Stimulated activated CD4-positive, alpha-beta T cell treated with anti-CD3 and anti-CD28 coated beads, Interleukin-15, amount 100 ng/mL, for 48 hours (primary cell): ENCODE measurements around the gene CLDN19.

Experiments
- DNase-seq, 2 donors: peaks; one replicate each; pipeline ENCODE4 v3.0.0-alpha.2; 2020; ENCODE audit warnings: low read depth in 2 of 2

The CLDN19 gene

GRCh38 chr1:42703888-42704464, 36.1 kb downstream of the CLDN19 start:
- DNase-seq: no peak

GRCh38 chr1:42700006-42700405, 40.0 kb downstream of the CLDN19 start:
- DNase-seq: no peak

GRCh38 chr1:42698081-42698813, 41.8 kb downstream of the CLDN19 start:
- no peak for DNase-seq

- no peak for DNase-seq
Observed at GRCh38 chr1:42692911-42693310, 47.1 kb downstream of the CLDN19 start.

GRCh38 chr1:42692461-42692860, 47.6 kb downstream of the CLDN19 start:
- DNase-seq: no peak

- DNase-seq: no peak
Observed at GRCh38 chr1:42691157-42691498, 48.9 kb downstream of the CLDN19 start.

GRCh38 chr1:42690477-42691156, 49.4 kb downstream of the CLDN19 start:
- no peak for DNase-seq

GRCh38 chr1:42689912-42690311, 50.1 kb downstream of the CLDN19 start:
- DNase-seq: no peak

GRCh38 chr1:42686418-42686817, 53.6 kb downstream of the CLDN19 start:
- DNase-seq: no peak

- DNase-seq: no peak
Observed at GRCh38 chr1:42684139-42684538, 55.9 kb downstream of the CLDN19 start.
